GM21423 (cell line): Measurements from ENCODE around the gene VPS13C.
A peak's percentile ranks its signal among the peaks of the same experiment; 100 is the strongest.

Experiments used
- ATAC-seq: cut with Tn5 transposase; IDR thresholded peaks from one replicate; pipeline ENCODE4 v1.9.1; 2021; ENCODE audit warnings: mild to moderate bottlenecking, moderate library complexity; ENCODE audit not compliant: unreplicated experiment

Gene VPS13C

GRCh38 chr15:62060113-62060895 is at the start of gene VPS13C:
Gene VPS13C, minus strand, starts transcription at chr15:62060447. Its CDS starts 73 bp downstream, at chr15:62060374.
- peak; percentile 85 for ATAC-seq

- ATAC-seq: no peak
Observed at GRCh38 chr15:62109437-62109836, 49.2 kb upstream of the VPS13C start.

DNA sequence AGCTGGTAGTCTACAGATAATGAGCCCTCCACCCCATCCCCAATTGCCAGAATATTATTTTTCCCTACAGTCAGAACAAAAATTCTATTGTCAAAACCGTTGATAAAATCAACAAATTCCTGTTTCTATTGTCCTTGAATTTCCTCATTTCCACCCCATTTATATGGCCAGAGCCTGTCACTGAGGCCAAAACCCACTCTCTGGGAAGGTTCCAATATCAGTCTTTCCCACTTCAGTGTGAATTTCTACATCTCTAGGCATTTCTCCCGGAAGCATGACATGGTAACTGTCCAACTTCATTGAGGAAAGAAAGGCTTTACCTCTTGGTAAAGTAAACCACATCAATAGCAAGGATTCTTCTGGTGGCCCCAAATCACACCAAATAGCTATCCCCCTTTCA is 48.2 kb upstream of the VPS13C start:
- ATAC-seq: no peak

DNA sequence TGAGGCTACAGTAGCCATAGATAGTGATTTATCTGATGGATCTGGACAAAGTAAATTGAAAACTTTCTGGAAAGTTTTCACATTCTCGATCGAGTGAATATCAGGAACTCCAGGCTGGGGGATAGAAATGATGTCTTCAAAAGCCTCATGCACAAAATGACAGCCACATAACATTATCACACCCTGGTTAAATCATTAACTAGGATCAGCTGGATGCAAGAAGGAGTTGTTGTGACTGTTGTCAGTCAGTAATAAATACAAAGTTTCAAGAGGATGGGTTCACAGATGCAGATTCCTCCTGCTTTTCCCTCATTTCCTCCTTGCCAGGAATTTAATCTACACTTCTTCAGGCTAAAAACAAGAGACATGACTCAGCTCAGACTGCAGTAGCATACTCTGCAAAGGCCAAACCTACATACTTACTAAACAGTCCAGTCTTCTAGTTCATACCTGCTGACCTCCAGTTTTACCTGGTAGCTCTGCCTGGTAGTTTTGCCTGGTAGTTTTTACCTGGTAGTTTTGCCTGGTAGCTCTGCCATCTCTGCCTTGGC is 47.4 kb upstream of the VPS13C start:
- no peak for ATAC-seq

- no peak for ATAC-seq
Observed at GRCh38 chr15:62106096-62106495, 45.8 kb upstream of the VPS13C start.

- ATAC-seq: no peak
Observed at GRCh38 chr15:62105266-62105665, 45.0 kb upstream of the VPS13C start.

GRCh38 chr15:62104846-62105245 is 44.6 kb upstream of the VPS13C start:
- ATAC-seq: no peak

DNA sequence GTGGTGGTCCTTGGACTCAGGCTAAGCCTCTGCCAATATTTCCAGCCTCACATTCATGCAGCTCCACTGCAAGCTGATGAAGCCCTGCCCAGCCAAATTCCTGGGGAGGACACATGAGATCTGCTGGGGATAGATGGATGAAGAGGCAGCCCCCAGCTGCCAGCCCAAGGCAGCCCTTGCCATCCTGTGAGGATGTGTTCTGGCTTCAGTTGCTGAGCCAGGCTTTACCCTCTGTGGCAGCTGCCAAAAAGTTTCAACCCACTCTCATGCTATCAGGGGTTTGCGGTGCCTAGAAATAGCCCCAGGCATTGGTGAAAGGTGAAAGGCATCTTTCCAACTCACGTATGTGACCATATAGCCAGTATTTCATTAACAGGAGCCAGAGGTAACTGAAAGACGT is 44.2 kb upstream of the VPS13C start:
- no peak for ATAC-seq

DNA sequence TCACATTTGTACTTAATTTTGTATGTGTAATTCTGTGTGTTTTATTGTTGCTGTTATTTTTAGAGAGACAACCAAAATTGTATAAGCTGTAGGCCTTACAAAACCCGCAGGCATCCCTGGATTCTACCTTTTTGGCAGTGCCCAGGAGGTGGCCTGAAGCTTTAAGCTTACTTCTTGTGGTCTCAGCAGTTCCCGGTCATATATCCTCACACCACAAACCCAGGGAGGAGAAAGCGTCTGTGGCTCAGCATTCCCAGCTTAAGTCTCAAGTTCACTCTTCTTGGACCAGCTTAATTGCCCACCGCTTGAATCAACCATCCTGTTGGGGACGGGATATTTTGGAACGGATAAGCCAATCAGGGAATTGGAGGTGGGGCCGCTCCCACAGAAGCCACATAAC is 43.2 kb upstream of the VPS13C start:
- ATAC-seq: no peak

DNA sequence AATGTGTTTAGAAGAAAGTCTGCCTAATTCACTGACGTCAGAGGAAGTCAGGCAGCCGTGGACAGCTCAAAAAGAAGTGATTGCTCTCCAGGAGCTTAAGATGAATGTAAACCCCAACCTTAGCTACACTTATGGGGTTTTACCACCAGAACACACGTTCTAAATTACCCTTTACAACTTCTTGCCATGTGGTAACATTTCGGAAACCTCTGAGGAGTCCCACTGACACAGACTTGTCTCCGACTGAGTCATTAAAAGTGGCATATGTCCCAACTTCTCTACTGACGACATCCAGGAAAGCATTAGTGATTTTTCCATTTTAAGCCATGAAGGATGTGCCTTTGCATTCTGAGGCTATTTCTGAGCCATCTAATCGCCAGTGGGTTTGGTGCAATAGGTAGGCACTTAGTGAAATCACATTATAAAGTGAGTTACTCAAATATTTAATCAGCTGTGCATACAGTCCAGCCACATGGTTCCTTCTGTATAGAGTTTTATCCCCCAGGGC is 38.9 kb upstream of the VPS13C start:
- ATAC-seq: no peak

DNA sequence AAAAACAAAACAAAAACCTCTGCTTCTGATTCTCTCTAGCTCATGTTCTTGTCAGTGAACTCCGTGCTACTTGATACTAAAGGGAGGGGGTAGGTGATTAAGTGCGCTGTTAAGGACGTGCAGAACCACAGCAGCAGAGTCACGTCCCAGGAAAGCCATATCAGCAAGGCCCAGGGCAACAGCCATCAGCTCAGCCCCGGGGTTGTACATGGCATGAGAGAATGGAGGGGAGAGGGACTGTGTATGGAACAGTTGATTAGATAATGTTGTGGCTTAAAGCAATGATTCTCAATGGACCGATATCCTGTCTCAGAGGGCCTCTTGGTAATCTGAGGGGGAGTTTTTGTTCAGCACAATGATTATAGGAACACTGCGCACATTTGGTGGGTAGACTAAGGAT is 34.1 kb upstream of the VPS13C start:
- ATAC-seq: no peak

GRCh38 chr15:62093809-62094208 is 33.6 kb upstream of the VPS13C start:
- ATAC-seq: no peak

DNA sequence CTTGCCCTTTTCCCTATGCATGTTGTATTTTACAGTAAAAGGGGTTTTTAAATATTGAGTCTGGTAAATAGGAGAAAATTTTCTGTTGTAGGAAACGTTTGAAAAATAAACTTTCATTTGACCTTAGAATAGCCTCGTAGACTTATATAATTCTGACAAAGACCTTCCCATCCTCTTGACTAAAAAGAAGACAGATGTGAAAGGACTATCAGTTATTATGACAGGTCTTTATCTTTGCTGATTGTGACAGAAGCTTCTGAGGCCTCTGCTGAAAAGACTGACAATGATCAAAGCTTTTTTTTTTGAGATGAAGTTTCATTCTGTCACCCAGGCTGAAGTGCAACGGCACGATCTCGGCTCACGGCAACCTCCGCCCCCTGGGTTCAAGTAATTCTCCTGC is 30.7 kb upstream of the VPS13C start:
- ATAC-seq: no peak

- no peak for ATAC-seq
Observed at GRCh38 chr15:62089616-62090015, 29.4 kb upstream of the VPS13C start.

GRCh38 chr15:62088353-62088693 is 28.1 kb upstream of the VPS13C start:
- no peak for ATAC-seq

DNA sequence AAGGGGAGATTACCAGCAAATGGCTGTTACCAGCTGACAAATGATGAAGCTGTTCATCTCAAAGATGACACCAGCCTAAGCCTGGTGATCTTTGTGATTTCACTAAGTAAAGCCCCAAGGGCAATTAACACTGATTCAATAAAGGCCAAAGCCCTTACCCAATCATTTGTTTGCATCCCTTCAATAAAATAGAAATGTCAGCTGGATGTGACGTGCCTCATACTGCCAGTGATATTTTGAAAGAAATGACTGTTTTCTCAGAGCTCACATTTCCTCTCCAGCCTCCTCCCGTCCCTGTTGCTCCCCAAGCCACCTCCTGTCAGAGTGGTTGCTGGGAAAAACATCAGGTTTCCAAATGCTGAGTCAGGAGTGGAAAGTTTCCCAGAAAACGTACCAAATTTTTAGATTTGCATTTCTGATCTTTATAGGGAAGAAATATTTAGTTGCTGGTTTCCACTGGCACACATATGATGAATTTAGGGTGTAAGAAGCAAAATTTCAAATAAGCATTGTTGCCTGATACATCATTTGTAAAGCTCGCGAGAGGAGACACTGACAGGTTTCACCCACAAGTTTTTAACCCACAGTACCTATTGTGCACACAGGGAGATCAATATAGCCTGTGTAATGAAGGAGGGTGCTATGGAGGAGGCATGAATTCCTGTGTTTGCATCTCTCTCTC is 27.6 kb upstream of the VPS13C start:
- no peak for ATAC-seq

- no peak for ATAC-seq
Observed at GRCh38 chr15:62085740-62086139, 25.5 kb upstream of the VPS13C start.

- no peak for ATAC-seq
Observed at GRCh38 chr15:62083194-62084154, 23.2 kb upstream of the VPS13C start.

GRCh38 chr15:62079594-62079993 is 19.3 kb upstream of the VPS13C start:
- ATAC-seq: no peak

GRCh38 chr15:62075595-62076277 is 15.5 kb upstream of the VPS13C start:
- ATAC-seq: no peak
